GM12891 (cell line): ENCODE data around the gene PALD1.

Experiments
- DNase-seq: peaks from one replicate; pipeline ENCODE4 v3.0.0; 2011; ENCODE audit warnings: low spot score; ENCODE audit not compliant: insufficient read length
- FAIRE-seq: peaks from 2 replicates; lab custom pipeline; 2011; peaks lifted over from hg19 to GRCh38; lab: Jason Lieb, UNC
- POLR2AphosphoS5 ChIP-seq: IDR thresholded peaks from 2 replicates; pipeline ENCODE4 v1.6.1; 2011; ENCODE audit warnings: low read depth, low read length, control low read depth
- POU2F2 ChIP-seq: IDR thresholded peaks from 2 replicates; pipeline ENCODE4 v1.6.1; 2011; ENCODE audit warnings: low read depth, mild to moderate bottlenecking, control low read depth, low read length, moderate library complexity

The PALD1 gene

GRCh38 chr10:70616761-70617160 lies 138.2 kb downstream of the PALD1 start:
- DNase-seq (no peak), FAIRE-seq (no peak)
- no peak for TF ChIP-seq POLR2AphosphoS5
- TF ChIP-seq POU2F2: no peak
